ENCODE results near the gene PREX1.
"Not testable (repeated sequence)": the region's sequence is repeated elsewhere in the genome, so short reads cannot be mapped to it uniquely, and the experiment has no call there.

PREX1 gene

DNA sequence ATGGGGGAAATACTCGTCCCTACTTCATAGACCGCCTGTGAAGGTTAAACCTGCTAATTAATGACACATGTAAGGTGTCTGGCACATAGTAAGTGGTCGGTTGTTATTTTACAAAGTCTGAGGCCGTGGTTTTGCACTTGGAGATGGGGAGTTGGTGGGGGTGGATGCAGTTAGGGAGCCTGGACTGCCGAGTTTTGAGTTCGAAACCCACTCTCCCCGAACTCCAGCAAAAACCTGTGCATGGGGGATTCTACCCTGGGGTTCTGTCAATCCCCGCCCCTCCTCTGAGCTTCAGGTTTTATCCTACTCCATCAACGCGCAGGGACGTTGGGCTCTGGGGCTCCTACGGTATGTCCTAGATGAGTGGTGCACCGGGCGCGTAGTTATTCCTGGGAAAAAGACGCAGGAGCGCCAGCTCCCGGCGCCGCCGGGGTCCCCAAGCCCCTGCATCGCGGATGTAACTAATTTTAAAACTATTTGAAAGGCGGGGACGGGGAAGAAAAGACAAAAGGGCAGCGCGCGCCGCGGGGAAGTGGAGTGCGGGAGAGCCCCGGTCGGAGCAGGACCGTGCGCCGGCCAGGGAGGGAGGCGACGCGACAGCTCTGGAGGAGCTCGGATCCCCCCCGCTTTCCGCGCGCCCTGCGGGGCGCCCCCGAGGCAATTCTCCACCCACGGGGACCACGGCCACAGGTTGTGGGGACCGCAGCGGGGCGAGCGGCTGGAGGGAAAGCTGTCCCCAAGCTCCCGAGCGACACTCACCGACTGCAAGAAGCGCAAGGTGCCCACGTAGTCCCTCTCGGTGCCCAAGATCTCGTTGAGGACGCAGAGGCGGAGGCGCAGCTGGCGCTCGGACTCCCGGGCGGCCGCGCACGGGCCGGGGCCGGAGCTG, 672 bp downstream of the PREX1 start:
- in situ Hi-C loops (cut with MboI; ENCODE audit: low sequenced_read_pairs): no loop called here

GRCh38 chr20:48826480-48826879, 1.3 kb downstream of the PREX1 start:
- in situ Hi-C loops (cut with MboI; ENCODE audit: low sequenced_read_pairs): not testable (repeated sequence)

DNA sequence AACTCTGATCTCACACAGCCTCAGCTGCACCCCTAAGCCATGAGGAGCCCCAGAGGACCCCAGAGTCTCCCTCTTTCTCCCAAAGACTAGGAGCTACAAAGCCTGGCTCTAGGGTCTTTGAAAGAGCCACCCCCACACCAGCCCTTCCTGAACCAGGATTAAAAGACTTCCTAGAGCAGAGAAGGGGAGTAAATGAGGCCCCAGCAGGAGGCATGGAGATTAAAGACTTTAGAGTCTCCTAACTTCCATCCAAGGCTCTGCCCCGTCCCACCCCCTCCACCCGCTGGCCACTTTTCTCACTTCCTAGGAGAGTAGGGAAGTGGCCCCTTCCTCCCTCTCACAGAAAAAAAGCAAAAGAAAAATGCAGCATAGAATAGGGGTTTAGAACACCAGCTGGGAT, 1.7 kb downstream of the PREX1 start:
- in situ Hi-C loops (cut with MboI; ENCODE audit: low sequenced_read_pairs): no loop called here

DNA sequence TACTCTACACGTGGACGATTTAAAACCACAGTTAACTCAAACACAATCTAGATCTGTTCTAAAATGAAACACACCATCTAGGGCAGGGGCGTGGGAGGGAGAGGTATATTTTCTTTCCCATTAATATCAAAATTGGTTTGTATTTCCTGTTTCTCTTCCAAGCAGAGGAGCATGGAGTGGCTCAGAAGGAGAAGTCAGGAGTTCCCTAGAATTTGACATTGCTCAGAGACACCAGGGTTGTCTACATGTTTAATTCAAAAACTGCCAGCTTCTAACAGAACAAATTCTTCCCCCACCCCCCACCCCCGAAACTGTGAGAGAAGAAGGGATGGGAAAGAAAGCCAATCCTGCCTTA, 2.3 kb downstream of the PREX1 start:
- in situ Hi-C loops (cut with MboI; ENCODE audit: low sequenced_read_pairs): no loop called here

DNA sequence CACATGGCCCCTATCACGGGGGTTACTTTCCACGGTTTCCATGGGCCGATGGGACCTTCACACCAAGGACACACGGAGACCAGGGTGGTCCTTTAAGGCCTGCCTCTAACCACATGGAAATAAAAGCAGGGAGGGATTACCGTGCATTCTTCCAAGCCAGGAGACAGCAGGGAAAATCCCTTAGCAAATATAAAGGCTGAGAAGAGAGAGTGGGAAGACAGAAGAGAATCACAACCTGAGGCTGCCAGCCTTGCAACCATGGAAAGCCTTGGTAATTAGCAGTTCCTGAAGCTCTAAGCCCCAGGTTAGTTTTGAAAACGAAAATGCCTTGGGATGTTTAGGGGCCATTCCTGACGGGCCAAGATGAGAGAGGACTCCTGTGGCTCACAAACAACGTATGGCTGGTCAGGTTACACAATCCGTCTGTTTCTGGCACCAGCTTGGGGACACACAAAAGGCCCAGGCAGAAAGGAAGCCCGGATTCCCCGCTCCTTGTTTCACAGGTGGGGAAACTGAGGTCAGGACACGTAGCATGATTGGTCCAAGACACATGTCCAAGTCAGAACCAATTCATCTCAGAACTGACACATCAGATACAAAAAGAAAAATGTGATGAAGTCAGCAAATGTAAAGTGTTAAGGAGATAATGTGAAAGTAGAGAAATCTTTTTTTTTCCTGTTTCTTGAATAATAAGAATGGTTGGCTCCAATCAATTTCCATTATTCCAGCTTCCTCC, 2.8 kb downstream of the PREX1 start:
- in situ Hi-C loops (cut with MboI; ENCODE audit: low sequenced_read_pairs): no loop called here

DNA sequence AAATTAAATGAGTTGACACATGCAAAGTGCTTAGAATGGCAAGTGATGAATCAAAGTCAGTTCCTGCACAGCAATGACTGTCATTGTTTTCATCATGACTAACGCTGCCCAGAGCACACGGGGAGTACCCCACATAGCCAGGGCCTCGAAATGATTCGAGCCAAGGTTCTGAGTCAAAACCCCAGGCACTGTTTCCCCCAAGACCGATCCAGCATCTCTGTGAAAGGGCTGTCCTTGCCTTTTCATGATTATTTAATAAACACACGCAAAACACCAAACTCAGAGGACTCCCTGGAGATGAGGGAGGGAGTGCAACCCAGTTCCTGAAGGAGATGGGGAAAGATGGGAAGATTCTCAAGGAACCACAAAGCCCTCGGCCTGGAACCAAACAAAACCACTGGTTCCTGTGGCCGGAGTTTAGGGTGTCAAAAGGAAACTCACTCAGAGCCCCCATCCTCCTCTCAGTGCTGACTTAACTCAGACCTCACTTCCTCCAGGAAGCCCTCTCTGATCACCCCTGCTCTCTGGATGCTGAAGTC, 3.8 kb downstream of the PREX1 start:
- in situ Hi-C loops (cut with MboI; ENCODE audit: low sequenced_read_pairs): no loop called here

GRCh38 chr20:48823476-48823875, 4.3 kb downstream of the PREX1 start:
- in situ Hi-C loops (cut with MboI; ENCODE audit: low sequenced_read_pairs): no loop called here

GRCh38 chr20:48822879-48823385, 4.9 kb downstream of the PREX1 start:
- in situ Hi-C loops (cut with MboI; ENCODE audit: low sequenced_read_pairs): no loop called here

DNA sequence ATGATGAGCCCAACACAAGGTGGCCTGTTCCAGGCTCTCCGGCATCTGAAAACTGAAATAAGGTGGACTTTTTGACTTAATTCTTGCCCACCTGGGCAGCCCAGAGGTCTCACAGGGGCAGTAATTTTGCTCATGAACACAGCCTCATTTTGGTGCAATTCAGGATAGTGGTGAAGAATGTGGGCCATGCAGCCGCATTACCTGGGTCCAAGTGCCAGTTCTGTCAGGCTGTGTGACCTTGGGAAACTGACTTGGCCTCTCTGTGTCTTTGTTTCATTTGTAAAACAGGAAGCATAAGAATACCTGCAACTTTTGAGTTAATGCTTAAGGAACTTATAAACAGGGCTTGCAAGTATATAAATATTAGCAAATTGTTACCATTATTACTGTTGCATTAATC, 5.6 kb downstream of the PREX1 start:
- in situ Hi-C loops (cut with MboI; ENCODE audit: low sequenced_read_pairs): no loop called here

- in situ Hi-C loops (cut with MboI; ENCODE audit: low sequenced_read_pairs): no loop called here
These were observed 6.4 kb downstream of the PREX1 start for GRCh38 chr20:48821261-48821920.

DNA sequence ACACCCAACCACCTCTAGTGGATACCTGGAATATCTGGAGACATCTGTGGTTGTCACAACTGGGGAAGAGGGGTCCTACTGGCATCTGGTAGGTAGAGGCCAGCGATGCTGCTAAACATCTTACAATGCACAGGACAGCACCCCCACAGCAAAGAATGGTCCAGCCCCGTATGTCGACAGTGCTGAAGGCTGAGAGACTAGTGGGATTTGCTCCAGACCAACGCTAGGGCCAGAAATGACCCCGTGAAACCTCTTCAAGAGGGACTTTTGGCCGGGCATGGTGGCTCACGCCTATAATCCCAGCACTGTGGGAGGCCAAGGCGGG, 7.2 kb downstream of the PREX1 start:
- in situ Hi-C loops (cut with MboI; ENCODE audit: low sequenced_read_pairs): no loop called here

GRCh38 chr20:48819821-48820648, 7.8 kb downstream of the PREX1 start:
- in situ Hi-C loops (cut with MboI; ENCODE audit: low sequenced_read_pairs): no loop called here

GRCh38 chr20:48819089-48819488, 8.7 kb downstream of the PREX1 start:
- in situ Hi-C loops (cut with MboI; ENCODE audit: low sequenced_read_pairs): no loop called here

- in situ Hi-C loops (cut with MboI; ENCODE audit: low sequenced_read_pairs): no loop called here
These were observed 9.3 kb downstream of the PREX1 start for GRCh38 chr20:48818481-48818987.

- in situ Hi-C loops (cut with MboI; ENCODE audit: low sequenced_read_pairs): no loop called here
These were observed 9.8 kb downstream of the PREX1 start for GRCh38 chr20:48818031-48818370.

GRCh38 chr20:48817367-48818030, 10.3 kb downstream of the PREX1 start:
- in situ Hi-C loops (cut with MboI; ENCODE audit: low sequenced_read_pairs): no loop called here

GRCh38 chr20:48816282-48817205, 11.3 kb downstream of the PREX1 start:
- in situ Hi-C loops (cut with MboI; ENCODE audit: low sequenced_read_pairs): no loop called here

DNA sequence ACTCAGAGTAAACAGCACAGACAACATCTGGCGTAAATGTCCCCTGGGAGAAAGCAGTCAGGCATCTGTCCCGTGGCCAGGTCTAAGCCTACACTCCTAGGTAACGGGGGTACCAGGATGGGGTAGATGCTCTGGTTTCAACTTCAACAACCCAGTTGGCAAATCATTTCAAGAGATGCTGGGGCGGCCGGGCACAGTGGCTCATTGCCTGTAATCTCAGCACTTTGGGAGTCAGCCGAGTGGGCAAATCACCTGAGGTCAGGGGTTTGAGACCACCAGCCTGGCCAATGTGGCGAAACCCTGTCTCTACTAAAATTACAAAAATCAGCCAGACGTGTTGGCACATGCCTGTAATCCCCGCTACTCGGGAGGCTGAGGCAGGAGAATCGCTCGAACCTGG, 12.3 kb downstream of the PREX1 start:
- in situ Hi-C loops (cut with MboI; ENCODE audit: low sequenced_read_pairs): no loop called here

DNA sequence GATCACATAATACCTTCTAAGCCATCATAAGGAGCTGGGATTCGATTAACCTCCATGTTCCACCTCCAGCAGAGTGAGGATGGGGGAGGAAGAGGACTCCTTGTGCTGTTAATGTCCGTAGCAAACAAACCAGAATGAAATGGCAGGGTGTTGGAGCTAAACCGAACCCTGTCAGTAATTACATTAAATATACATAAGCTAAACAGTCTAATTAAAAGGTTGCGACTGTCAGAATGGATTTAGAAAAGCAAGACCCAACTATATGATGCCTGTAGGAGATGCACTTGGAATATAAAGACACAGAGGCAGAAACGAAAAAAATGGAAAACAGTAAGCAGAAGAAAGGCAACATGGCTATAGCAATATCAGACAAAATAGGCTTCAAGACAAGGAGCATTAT, 13.2 kb downstream of the PREX1 start:
- in situ Hi-C loops (cut with MboI; ENCODE audit: low sequenced_read_pairs): no loop called here
